ENCODE data around the gene PATL1.

Gene PATL1

GRCh38 chr11:59674291-59674690, 5.5 kb upstream of the PATL1 start:
- Histone ChIP-seq H3K9me3 (ENCODE audit: control insufficient read depth, insufficient read depth, low read depth, low read length) (no peaks in the 10 kb centered on the region), H3K36me3 (ENCODE audit: control insufficient read depth in 2 of 2, insufficient read depth in 1 of 2, low read length in 2 of 2) (no peaks in the 10 kb centered on the region), H3K4me3 (ENCODE audit: low read depth, low read length) (no peak overlapping the region), H3K27ac (ENCODE audit: extremely low read depth, low read depth, low read length) (no peak overlapping the region), H3K4me1 (ENCODE audit: control insufficient read depth, insufficient read depth, low read length) (no peaks in the 10 kb centered on the region)
- CTCF ChIA-PET, result interaction anchor here (1.0 kb wide), 1 partner anchor 137 kb away, joined by 5 read pairs; no protein-coding TSS in a partner anchor
- POLR2A ChIA-PET, result no interaction called here
- TF ChIP-seq ZNF391 (tag by site-specific recombination; IDR thresholded peaks at IDR 0.05; ENCODE audit: borderline replicate concordance, low read depth), result no peak
- TF ChIP-seq ZNF529 (tag by site-specific recombination; IDR thresholded peaks at IDR 0.05; ENCODE audit: insufficient replicate concordance), result no peak
- TF ChIP-seq GLIS1 (tag by site-specific recombination; IDR thresholded peaks at IDR 0.05), result no peak
- TF ChIP-seq WT1 (tag by site-specific recombination; IDR thresholded peaks at IDR 0.05), result no peak
- no peak for TF ChIP-seq GLIS2 (tag by site-specific recombination; IDR thresholded peaks at IDR 0.05)
- TF ChIP-seq IKZF3 (tag by site-specific recombination; IDR thresholded peaks at IDR 0.05), result no peak
- TF ChIP-seq ZNF510 (tag by site-specific recombination; IDR thresholded peaks at IDR 0.05; ENCODE audit: insufficient replicate concordance), result no peak
- TF ChIP-seq ZNF223 (tag by site-specific recombination; IDR thresholded peaks at IDR 0.05), result no peak
- no peak for TF ChIP-seq ZNF155 (tag by site-specific recombination; IDR thresholded peaks at IDR 0.05)
- TF ChIP-seq KLF8 (tag by site-specific recombination; IDR thresholded peaks at IDR 0.05), result no peak

GRCh38 chr11:59673291-59673690, 4.5 kb upstream of the PATL1 start:
- no peak overlapping the region for H3K27ac ChIP-seq (ENCODE audit: extremely low read depth, low read depth, low read length)
- no peaks in the 10 kb centered on the region for H3K4me1 ChIP-seq (ENCODE audit: control insufficient read depth, insufficient read depth, low read length)
- no peaks in the 10 kb centered on the region for H3K36me3 ChIP-seq (ENCODE audit: control insufficient read depth in 2 of 2, insufficient read depth in 1 of 2, low read length in 2 of 2)
- POLR2A ChIA-PET, result no interaction called here
- TF ChIP-seq ZNF121 (tag by site-specific recombination; IDR thresholded peaks at IDR 0.05) (peak; percentile 58; the same call in 1 of the 2 replicates), KLF7 (tag by site-specific recombination; IDR thresholded peaks at IDR 0.05; ENCODE audit: borderline replicate concordance) (no peak)
- no peak overlapping the region for H3K4me3 ChIP-seq (ENCODE audit: low read depth, low read length)
- CTCF ChIA-PET, result interaction anchor here (0.7 to 1.2 kb wide), 2 partner anchors 9 to 19 kb away, joined by 3 to 5 read pairs; no protein-coding TSS in a partner anchor
- H3K9me3 ChIP-seq (ENCODE audit: control insufficient read depth, insufficient read depth, low read depth, low read length), result no peaks in the 10 kb centered on the region

- Histone ChIP-seq H3K4me1 (ENCODE audit: control insufficient read depth, insufficient read depth, low read length) (no peaks in the 10 kb centered on the region), H3K4me3 (ENCODE audit: low read depth, low read length) (no peak overlapping the region), H3K9me3 (ENCODE audit: control insufficient read depth, insufficient read depth, low read depth, low read length) (no peaks in the 10 kb centered on the region), H3K27ac (ENCODE audit: extremely low read depth, low read depth, low read length) (no peak overlapping the region), H3K36me3 (ENCODE audit: control insufficient read depth in 2 of 2, insufficient read depth in 1 of 2, low read length in 2 of 2) (peaks cover 3 to 8% of the 10 kb centered on the region in 2 experiments; a peak in 2 of 3 replicates)
- ChIA-PET POLR2A (no interaction called here), CTCF (interaction anchor here (0.6 to 1.9 kb wide), 3 partner anchors 9 to 10 kb away, joined by 3 to 11 read pairs (median 4); no protein-coding TSS in a partner anchor)
- TF ChIP-seq ZNF266 (tag by site-specific recombination; IDR thresholded peaks at IDR 0.05; ENCODE audit: low read depth) (no peak), ZNF148 (tag by site-specific recombination; IDR thresholded peaks at IDR 0.05; ENCODE audit: borderline replicate concordance) (no peak), SALL2 (tag by site-specific recombination; IDR thresholded peaks at IDR 0.05; ENCODE audit: borderline replicate concordance) (no peak), ZNF169 (tag by site-specific recombination; IDR thresholded peaks at IDR 0.05) (no peak), ZNF791 (tag by site-specific recombination; IDR thresholded peaks at IDR 0.05) (no peak), ZNF664 (tag by site-specific recombination; IDR thresholded peaks at IDR 0.05) (no peak), PRDM2 (tag by site-specific recombination; IDR thresholded peaks at IDR 0.05; ENCODE audit: borderline replicate concordance) (no peak), ZNF548 (tag by site-specific recombination; IDR thresholded peaks at IDR 0.05) (no peak), ZNF510 (tag by site-specific recombination; IDR thresholded peaks at IDR 0.05; ENCODE audit: insufficient replicate concordance) (no peak), ZEB2 (tag by site-specific recombination; IDR thresholded peaks at IDR 0.05) (no peak)
Measured at GRCh38 chr11:59671471-59671870, 2.6 kb upstream of the PATL1 start.

All from HEK293 (cell line).